ENCODE data around the gene MISFA.

Gene MISFA

DNA sequence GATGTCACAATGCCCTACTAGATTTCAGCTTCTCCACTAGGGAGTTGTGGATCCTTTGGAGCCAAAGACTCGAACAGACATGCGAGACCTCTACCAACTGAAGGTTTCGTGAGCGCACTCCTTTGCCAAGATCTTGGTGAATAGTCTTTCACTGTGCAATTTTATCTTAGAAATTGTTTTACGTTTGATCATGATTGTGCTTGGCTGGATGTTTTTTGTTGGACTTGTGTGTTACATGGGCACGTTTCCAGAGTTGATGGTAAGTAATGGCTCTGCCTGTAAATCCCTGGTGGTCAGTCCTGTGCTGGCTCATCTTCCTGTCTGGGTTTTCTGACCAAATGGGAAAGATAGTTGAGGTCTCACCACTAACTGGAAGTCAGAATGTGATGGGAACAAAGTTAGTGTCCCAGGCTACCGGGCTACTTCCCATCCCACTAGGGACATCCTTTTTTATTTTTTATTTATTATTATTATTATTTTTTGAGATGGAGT, at the start of gene MISFA:
TSS of gene MISFA (plus strand) at position 51 of the 492 bp plus-strand sequence. CDS start at position 191, 140 bp downstream.
- no peak within 1 kb of the TSS for H3K4me3 ChIP-seq (ENCODE audit: low read length)
- no peak for DNase-seq (ENCODE audit: low read depth)
- TF ChIP-seq, protein P1, sequence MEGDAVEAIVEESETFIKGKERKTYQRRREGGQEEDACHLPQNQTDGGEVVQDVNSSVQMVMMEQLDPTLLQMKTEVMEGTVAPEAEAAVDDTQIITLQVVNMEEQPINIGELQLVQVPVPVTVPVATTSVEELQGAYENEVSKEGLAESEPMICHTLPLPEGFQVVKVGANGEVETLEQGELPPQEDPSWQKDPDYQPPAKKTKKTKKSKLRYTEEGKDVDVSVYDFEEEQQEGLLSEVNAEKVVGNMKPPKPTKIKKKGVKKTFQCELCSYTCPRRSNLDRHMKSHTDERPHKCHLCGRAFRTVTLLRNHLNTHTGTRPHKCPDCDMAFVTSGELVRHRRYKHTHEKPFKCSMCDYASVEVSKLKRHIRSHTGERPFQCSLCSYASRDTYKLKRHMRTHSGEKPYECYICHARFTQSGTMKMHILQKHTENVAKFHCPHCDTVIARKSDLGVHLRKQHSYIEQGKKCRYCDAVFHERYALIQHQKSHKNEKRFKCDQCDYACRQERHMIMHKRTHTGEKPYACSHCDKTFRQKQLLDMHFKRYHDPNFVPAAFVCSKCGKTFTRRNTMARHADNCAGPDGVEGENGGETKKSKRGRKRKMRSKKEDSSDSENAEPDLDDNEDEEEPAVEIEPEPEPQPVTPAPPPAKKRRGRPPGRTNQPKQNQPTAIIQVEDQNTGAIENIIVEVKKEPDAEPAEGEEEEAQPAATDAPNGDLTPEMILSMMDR (conservative IDR thresholded peaks at IDR 0.05; ENCODE audit: low read length), result no peak

DNA sequence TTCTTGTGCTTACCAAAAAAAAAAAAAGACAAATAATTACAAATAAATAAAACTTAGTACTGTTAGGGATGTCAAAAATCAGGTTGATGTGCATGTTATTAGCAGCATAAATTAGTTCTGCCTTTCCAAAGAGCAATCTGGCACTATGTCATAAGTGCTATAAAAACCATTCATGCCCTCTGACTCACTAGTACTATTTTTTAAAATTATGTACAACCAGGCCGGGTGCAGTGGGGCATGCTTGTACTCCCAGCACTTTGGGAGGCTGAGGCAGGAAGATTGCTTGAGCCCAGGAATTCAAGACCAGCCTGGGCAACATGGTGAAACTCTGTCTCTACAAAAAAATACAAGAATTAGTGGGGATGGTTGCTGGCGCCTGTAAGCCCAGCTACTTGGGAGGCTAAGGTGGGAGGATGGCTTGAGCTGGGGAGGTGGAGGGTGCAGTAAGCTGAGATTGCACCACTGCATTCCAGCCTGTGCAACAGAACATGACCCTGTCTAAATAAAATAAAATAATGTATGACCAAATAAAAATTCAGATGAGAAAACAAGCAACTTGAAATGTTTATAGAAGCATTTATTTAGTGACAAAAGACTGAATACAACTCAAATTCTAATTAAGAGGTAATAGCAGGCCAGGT, 36.4 kb upstream of the MISFA start:
- TF ChIP-seq, protein P1 (conservative IDR thresholded peaks at IDR 0.05; ENCODE audit: low read length), result no peak
- H3K4me3 ChIP-seq (ENCODE audit: low read length), result no peak overlapping the region
- DNase-seq (ENCODE audit: low read depth), result no peak

DNA sequence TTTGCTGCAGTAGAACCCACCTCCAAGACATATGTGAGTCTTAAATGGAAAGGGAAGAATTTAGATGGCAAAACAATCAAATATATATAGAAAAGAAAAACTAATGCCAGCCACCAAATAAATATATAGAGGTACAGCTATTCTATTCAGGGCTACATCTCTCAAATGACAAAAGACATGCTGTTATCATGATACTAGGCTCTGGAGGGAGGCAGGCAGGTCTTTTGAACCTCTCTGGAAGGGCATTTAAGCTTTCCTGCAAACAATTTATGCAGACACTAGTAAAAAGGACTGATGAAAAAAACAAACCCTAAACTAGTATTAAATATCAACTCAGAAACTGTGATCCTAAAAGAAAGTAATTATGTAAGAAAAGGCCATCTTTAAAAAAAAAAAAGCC, 35.4 kb upstream of the MISFA start:
- TF ChIP-seq, protein P1 (conservative IDR thresholded peaks at IDR 0.05; ENCODE audit: low read length), result no peak
- no peak for DNase-seq (ENCODE audit: low read depth)
- H3K4me3 ChIP-seq (ENCODE audit: low read length), result no peak overlapping the region

DNA sequence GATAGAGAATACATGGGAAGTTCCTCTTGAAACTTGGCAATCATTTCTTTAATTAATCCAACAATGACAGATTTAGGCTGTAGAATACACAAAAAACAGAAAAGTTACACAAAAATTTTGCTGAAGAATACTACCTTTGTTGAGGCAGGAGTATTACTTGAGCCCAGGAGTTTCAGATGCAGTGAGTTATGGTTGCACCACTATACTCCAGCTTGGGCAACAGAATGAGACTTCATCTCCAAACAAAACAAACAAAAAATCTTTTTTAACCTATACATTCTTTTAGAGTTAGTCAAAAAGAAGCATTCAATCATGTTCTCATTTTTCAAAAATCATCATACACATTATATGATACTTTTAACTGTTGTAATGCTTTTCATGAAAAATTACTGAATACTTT, 33.2 kb upstream of the MISFA start:
- H3K4me3 ChIP-seq (ENCODE audit: low read length), result no peak overlapping the region
- DNase-seq (ENCODE audit: low read depth), result no peak
- TF ChIP-seq, protein P1 (conservative IDR thresholded peaks at IDR 0.05; ENCODE audit: low read length), result no peak

DNA sequence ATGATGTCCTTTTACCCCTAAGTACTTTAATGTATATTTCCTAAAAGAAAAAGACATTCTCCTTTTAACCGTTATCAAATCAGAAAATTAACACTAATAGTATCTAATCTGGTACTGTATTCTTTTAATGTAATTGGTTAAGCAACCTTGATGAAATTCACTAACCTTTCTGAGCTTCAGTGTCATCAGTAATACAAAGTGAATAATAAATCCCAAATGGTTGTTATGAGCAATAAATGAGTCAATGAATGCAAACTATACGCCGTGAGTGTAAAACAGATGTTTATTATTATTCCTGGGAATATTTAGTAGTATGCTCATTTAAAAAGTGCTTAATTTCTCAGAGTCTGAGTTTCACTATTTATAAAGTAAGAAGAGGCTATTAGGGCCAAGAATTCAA, 32.5 kb upstream of the MISFA start:
- DNase-seq (ENCODE audit: low read depth), result peak; percentile 27
- TF ChIP-seq, protein P1 (conservative IDR thresholded peaks at IDR 0.05; ENCODE audit: low read length), result no peak

DNA sequence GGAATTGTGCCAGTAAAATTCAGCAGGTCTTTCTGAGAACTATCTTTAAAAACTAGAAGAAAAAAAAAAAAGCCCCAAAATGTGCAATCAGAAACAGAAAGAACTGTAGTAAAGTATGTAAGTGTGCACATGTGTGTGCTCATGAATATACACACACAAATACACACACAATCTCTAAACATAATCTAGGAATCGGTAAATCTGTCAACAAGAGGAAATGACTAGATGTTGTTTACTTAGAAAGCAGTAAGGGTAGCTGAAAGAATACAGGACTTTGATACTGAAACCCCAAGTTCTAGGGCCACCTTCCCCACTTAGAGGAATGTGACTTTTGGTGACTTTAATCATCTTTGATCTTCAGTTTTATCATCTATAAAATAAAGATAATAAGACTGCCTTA, 24.2 kb upstream of the MISFA start:
- no peak overlapping the region for H3K4me3 ChIP-seq (ENCODE audit: low read length)
- DNase-seq (ENCODE audit: low read depth), result no peak
- TF ChIP-seq, protein P1 (conservative IDR thresholded peaks at IDR 0.05; ENCODE audit: low read length), result no peak

More for the DNA sequence above, 32.5 kb upstream of the MISFA start:
- no peak overlapping the region for H3K4me3 ChIP-seq (ENCODE audit: low read length)

DNA sequence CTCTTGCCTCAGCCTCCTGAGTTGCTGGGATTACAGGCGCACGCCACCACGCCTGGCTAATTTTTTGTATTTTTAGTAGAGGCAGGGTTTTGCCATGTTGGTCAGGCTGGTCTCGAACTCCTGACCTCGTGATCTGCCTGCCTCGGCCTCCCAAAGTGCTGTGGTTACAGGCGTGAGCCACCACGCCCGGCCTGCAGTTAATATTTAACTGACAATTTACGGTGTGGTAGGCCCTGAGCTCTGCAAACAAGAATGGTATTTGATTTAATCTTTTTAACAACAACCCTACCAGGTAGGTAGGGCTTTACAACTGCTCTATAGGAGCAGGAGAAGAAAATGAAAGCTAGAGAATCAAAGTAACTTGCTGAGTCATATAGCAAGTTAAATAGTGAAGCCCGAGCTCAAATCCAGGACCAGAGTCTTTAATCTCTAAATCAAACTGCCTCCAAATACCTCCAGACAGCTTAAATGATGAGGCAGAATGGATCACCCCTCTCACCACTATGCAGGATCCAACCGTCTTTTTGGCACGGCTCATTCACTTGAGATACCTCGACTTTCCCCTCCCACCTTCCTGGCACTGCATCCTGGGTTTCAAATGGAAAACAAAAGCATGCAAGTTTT, 20.5 kb upstream of the MISFA start:
- H3K4me3 ChIP-seq (ENCODE audit: low read length), result no peak overlapping the region
- TF ChIP-seq, protein P1 (conservative IDR thresholded peaks at IDR 0.05; ENCODE audit: low read length), result no peak
- no peak for DNase-seq (ENCODE audit: low read depth)
